ENCODE measurements around the gene APOBEC3F. TPM values are rescaled to one million over a fixed set of nuclear protein-coding genes. Genes with fewer than 3 reads are reported as not detected.
A peak's percentile ranks its signal among the peaks of the same experiment; 100 is the strongest.

APOBEC3F gene
- total and polyA plus RNA-seq, 9 donors, result 7.4 to 51.4 (median 30.2) TPM

- peaks cover 8% of the 10 kb centered on the region for H3K4me1 ChIP-seq (ENCODE audit: insufficient read depth)
- no peaks in the 10 kb centered on the region for H3K9me3 ChIP-seq
- intact Hi-C loops (cut with DNase I), result no loop called here
- DNase-seq, result no peak
- TF ChIP-seq EP300 (IDR thresholded peaks at IDR 0.05) (no peak), CTCF (IDR thresholded peaks at IDR 0.05) (no peak), POLR2A (IDR thresholded peaks at IDR 0.05) (no peak)
- 16 to 33% (median 25%) methylated on average over 9 of the region's 9 CpGs for WGBS, 3 donors
- peak overlapping the region; percentile 7 for H3K4me3 ChIP-seq
- H3K27ac ChIP-seq, result peak overlapping the region; percentile 5 to 70
- no peaks in the 10 kb centered on the region for H3K36me3 ChIP-seq
- H3K27me3 ChIP-seq, result no peaks in the 10 kb centered on the region
Observed at GRCh38 chr22:39021552-39022250, 19.0 kb upstream of the APOBEC3F start.

DNA sequence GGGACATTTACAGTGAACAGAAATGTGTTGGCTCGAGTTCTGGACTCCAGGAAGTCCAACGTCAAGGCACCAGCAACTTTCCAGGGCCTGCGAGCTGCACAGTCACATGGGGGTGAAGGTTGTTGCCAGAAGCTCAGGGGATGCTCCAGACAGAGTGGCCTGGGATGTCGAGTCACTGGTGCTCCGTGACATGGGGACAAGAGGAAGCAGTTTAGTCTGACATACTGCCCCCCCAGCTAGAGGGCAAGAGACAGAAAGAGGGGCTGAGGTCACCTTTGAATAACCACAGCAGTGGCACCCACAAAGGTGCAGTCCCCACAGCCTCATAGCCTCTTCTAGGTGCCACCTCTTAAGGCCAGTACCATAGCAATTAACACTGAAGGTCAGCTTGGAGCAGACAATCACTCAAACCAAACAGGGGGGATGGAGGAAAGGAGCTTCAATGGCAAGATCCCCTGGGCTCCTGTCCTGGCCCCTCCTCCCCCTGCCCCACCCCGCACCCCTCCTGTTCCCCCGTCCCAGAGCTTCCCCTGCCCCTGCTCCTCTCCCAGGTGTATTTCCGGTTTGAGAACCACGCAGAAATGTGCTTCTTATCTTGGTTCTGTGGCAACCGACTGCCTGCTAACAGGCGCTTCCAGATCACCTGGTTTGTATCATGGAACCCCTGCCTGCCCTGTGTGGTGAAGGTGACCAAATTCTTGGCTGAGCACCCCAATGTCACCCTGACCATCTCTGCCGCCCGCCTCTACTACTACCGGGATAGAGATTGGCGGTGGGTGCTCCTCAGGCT lies 15.9 kb upstream of the APOBEC3F start:
- no peak overlapping the region for H3K27ac ChIP-seq
- no peaks in the 10 kb centered on the region for H3K27me3 ChIP-seq
- H3K4me1 ChIP-seq (ENCODE audit: insufficient read depth), result peaks cover 8% of the 10 kb centered on the region
- DNase-seq, result no peak
- 84 to 92% (median 90%) methylated on average over 15 of the region's 15 CpGs for WGBS, 3 donors
- TF ChIP-seq POLR2A (IDR thresholded peaks at IDR 0.05) (no peak), EP300 (IDR thresholded peaks at IDR 0.05) (no peak), CTCF (IDR thresholded peaks at IDR 0.05) (no peak)
- no peak overlapping the region for H3K4me3 ChIP-seq
- no peaks in the 10 kb centered on the region for H3K36me3 ChIP-seq
- H3K9me3 ChIP-seq, result no peaks in the 10 kb centered on the region
- intact Hi-C loops (cut with DNase I), result no loop called here

GRCh38 chr22:39026509-39027150 lies 14.0 kb upstream of the APOBEC3F start:
- 88 to 91% (median 90%) methylated on average over 12 of the region's 12 CpGs for WGBS, 3 donors
- Histone ChIP-seq H3K9me3 (no peaks in the 10 kb centered on the region), H3K4me3 (no peak overlapping the region), H3K4me1 (ENCODE audit: insufficient read depth) (peaks cover 2% of the 10 kb centered on the region), H3K27me3 (no peaks in the 10 kb centered on the region), H3K27ac (no peak overlapping the region), H3K36me3 (no peaks in the 10 kb centered on the region)
- no peak for DNase-seq
- intact Hi-C loops (cut with DNase I), result no loop called here
- TF ChIP-seq CTCF (IDR thresholded peaks at IDR 0.05) (no peak), POLR2A (IDR thresholded peaks at IDR 0.05) (no peak), EP300 (IDR thresholded peaks at IDR 0.05) (no peak)

DNA sequence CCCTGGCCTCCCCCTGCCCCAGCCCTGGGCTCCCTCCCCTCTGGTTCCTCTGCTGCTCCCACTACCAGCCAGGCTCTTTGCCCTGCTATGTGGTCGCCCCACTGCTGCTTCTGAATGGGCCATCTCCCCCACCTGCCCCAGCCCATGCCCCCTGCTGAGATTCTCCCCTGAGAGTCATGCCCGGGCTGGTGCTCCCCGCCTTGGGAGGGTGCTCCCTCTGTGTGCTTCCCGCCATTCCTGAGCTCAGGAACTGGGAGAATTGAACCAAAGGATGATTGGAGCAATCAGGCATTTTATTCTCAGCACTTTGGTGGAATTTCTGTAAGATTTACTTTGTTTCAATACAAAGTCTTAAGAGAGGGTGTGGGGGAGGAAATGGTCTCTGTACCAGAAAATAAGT lies 12.9 kb upstream of the APOBEC3F start:
- no peaks in the 10 kb centered on the region for H3K27me3 ChIP-seq
- no peak overlapping the region for H3K4me3 ChIP-seq
- H3K4me1 ChIP-seq (ENCODE audit: insufficient read depth), result no peaks in the 10 kb centered on the region
- no peaks in the 10 kb centered on the region for H3K36me3 ChIP-seq
- no peaks in the 10 kb centered on the region for H3K9me3 ChIP-seq
- intact Hi-C loops (cut with DNase I), result no loop called here
- no peak overlapping the region for H3K27ac ChIP-seq
- no peak for TF ChIP-seq POLR2A (IDR thresholded peaks at IDR 0.05)
- no peak for TF ChIP-seq CTCF (IDR thresholded peaks at IDR 0.05)
- no peak for TF ChIP-seq EP300 (IDR thresholded peaks at IDR 0.05)
- 77 to 81% (median 80%) methylated on average over 4 of the region's 4 CpGs for WGBS, 3 donors
- no peak for DNase-seq
